HEK293 (cell line): ENCODE results near the gene SYTL3.

Experiments used
- CTCF ChIA-PET: fragments of 350-600 bp; formaldehyde crosslinking; extraction: SDS; loops from one replicate; lab custom pipeline; 2021; ENCODE audit warnings: antibody characterized with exemption; lab: Yijun Ruan, JAX
- POLR2A ChIA-PET: fragments of 300-600 bp; formaldehyde crosslinking; extraction: SDS; loops from one replicate; lab custom pipeline; 2020; ENCODE audit warnings: antibody characterized with exemption, inconsistent platforms; lab: Yijun Ruan, JAX
- H3K27ac ChIP-seq: fragments of 200-500 bp; sonication (Bioruptor generic); 2 replicates; pipeline ENCODE4 v1.5.1; 2014; ENCODE audit warnings: low read depth, low read length, control low read depth, inconsistent platforms; ENCODE audit errors: extremely low read depth
- H3K36me3 ChIP-seq, 2 experiments: fragments of 200-500 bp in 1 of 2; sonication (Bioruptor generic) in 1 of 2; 1 replicate in 1 of 2; 2 replicates in 1 of 2; pipeline ENCODE4 v1.5.1; 2014 to 2017; ENCODE audit warnings: inconsistent platforms in 2 of 2, low read length in 2 of 2; ENCODE audit not compliant: control insufficient read depth in 2 of 2, insufficient read depth in 1 of 2
- H3K4me1 ChIP-seq: fragments of 200-500 bp; sonication (Bioruptor generic); 2 replicates; pipeline ENCODE4 v1.5.1; 2014; ENCODE audit warnings: mild to moderate bottlenecking, low read length, inconsistent platforms; ENCODE audit not compliant: control insufficient read depth, insufficient read depth
- H3K4me3 ChIP-seq: 2 replicates; pipeline ENCODE4 v1.5.1; 2011; ENCODE audit warnings: low read depth, mild to moderate bottlenecking, control low read depth, low read length, moderate library complexity
- H3K9me3 ChIP-seq: fragments of 200-500 bp; sonication (Bioruptor generic); 2 replicates; pipeline ENCODE4 v1.5.1; 2014; ENCODE audit warnings: low read depth, low read length, inconsistent platforms; ENCODE audit not compliant: control insufficient read depth, insufficient read depth
- BCL11B ChIP-seq: fragments of 450-650 bp; formaldehyde crosslinking; IDR thresholded peaks from 2 replicates; pipeline ENCODE4 v1.5.1; 2016; ENCODE audit warnings: low read depth, missing biosample characterization, missing genetic modification characterization
- FEZF1 ChIP-seq: fragments of 450-650 bp; formaldehyde crosslinking; IDR thresholded peaks from 2 replicates; pipeline ENCODE4 v1.5.1; 2016; ENCODE audit warnings: missing biosample characterization, missing genetic modification characterization
- GLIS1 ChIP-seq: fragments of 450-650 bp; formaldehyde crosslinking; IDR thresholded peaks from 2 replicates; pipeline ENCODE4 v1.5.1; 2016; ENCODE audit warnings: missing biosample characterization, missing genetic modification characterization
- IKZF3 ChIP-seq: fragments of 450-650 bp; IDR thresholded peaks from 2 replicates; pipeline ENCODE4 v1.5.0; 2018; ENCODE audit warnings: missing biosample characterization, mild to moderate bottlenecking, missing genetic modification characterization, moderate library complexity
- KLF9 ChIP-seq: fragments of 450-650 bp; formaldehyde crosslinking; IDR thresholded peaks from 2 replicates; pipeline ENCODE4 v1.5.1; 2016; ENCODE audit warnings: missing biosample characterization, missing genetic modification characterization, low read depth
- SCRT2 ChIP-seq: fragments of 450-650 bp; formaldehyde crosslinking; IDR thresholded peaks from 2 replicates; pipeline ENCODE4 v1.5.1; 2016; ENCODE audit warnings: missing biosample characterization, missing genetic modification characterization
- TCF7L2 ChIP-seq: IDR thresholded peaks from 2 replicates; pipeline ENCODE4 v1.6.1; 2011; ENCODE audit warnings: low read depth, mild to moderate bottlenecking, inconsistent platforms, low read length, moderate library complexity, borderline replicate concordance
- TRIM28 ChIP-seq: IDR thresholded peaks from 2 replicates; pipeline ENCODE4 v1.6.1; 2011; ENCODE audit warnings: low read length, control low read depth, borderline replicate concordance
- YY1 ChIP-seq: fragments of 450-650 bp; formaldehyde crosslinking; IDR thresholded peaks from 2 replicates; pipeline ENCODE4 v1.5.1; 2018; ENCODE audit warnings: missing biosample characterization, missing genetic modification characterization
- ZNF16 ChIP-seq: fragments of 450-650 bp; formaldehyde crosslinking; IDR thresholded peaks from 2 replicates; pipeline ENCODE4 v1.5.1; 2016; ENCODE audit warnings: low read depth, missing biosample characterization, missing genetic modification characterization
- ZNF324 ChIP-seq: fragments of 450-650 bp; formaldehyde crosslinking; IDR thresholded peaks from 2 replicates; pipeline ENCODE4 v1.5.1; 2016; ENCODE audit warnings: missing biosample characterization, missing genetic modification characterization
- ZNF350 ChIP-seq: fragments of 450-650 bp; formaldehyde crosslinking; IDR thresholded peaks from 2 replicates; pipeline ENCODE4 v1.5.0; 2017; ENCODE audit warnings: missing biosample characterization, mild to moderate bottlenecking, missing genetic modification characterization
- ZNF426 ChIP-seq: fragments of 450-650 bp; formaldehyde crosslinking; IDR thresholded peaks from 2 replicates; pipeline ENCODE4 v1.5.1; 2017; ENCODE audit warnings: missing biosample characterization, missing genetic modification characterization, mild to moderate bottlenecking, inconsistent platforms, moderate library complexity
- ZNF600 ChIP-seq: fragments of 450-650 bp; formaldehyde crosslinking; IDR thresholded peaks from 2 replicates; pipeline ENCODE4 v1.5.1; 2016; ENCODE audit warnings: missing biosample characterization, missing genetic modification characterization
- ZNF777 ChIP-seq: fragments of 450-650 bp; formaldehyde crosslinking; IDR thresholded peaks from 2 replicates; pipeline ENCODE4 v1.5.1; 2017; ENCODE audit warnings: missing biosample characterization, missing genetic modification characterization, borderline replicate concordance
- ZSCAN23 ChIP-seq: fragments of 450-650 bp; formaldehyde crosslinking; IDR thresholded peaks from 2 replicates; pipeline ENCODE4 v1.5.1; 2016; ENCODE audit warnings: missing biosample characterization, missing genetic modification characterization
- TF ChIP-seq, protein P1 (sequence below): IDR thresholded peaks from 2 replicates; pipeline ENCODE4 v1.6.1; 2011; ENCODE audit warnings: mild to moderate bottlenecking, low read depth, low read length, borderline replicate concordance
- TF ChIP-seq, protein P2 (sequence below): fragments of 450-650 bp; formaldehyde crosslinking; IDR thresholded peaks from 2 replicates; pipeline ENCODE4 v1.5.1; 2016; ENCODE audit warnings: missing biosample characterization, missing genetic modification characterization
- TF ChIP-seq, protein P3 (sequence below): fragments of 450-650 bp; formaldehyde crosslinking; IDR thresholded peaks from 2 replicates; pipeline ENCODE4 v1.5.1; 2016; ENCODE audit warnings: missing biosample characterization, missing genetic modification characterization
- TF ChIP-seq, protein P4 (sequence below): fragments of 450-650 bp; formaldehyde crosslinking; IDR thresholded peaks from 2 replicates; pipeline ENCODE4 v1.5.1; 2016; ENCODE audit warnings: missing biosample characterization, missing genetic modification characterization

SYTL3 gene

DNA sequence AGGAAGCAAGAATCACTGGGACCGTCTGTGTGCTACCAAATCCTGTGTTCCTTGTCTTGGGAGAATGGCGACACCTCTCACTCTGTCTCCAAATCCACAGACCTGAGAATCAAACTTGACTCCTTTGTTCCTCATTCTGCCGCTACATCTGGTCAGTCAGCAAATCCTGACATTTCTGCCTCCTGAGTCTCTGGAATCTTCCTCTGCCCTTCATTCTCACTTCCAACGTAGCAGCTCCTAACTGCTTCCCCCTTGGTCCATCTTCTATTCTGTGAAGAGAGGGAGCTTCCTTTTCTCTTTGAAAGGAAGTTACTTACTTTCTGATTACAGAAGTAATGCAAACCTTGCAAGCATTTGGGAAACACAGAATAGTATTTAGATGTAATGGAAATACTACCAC, 37.7 kb downstream of the SYTL3 start:
- TF ChIP-seq ZNF426 (tag by site-specific recombination) (no peak), ZNF16 (tag by site-specific recombination) (no peak), GLIS1 (tag by site-specific recombination) (no peak), SCRT2 (tag by site-specific recombination) (no peak), ZNF324 (no peak), ZNF777 (tag by site-specific recombination) (no peak), TCF7L2 (no peak)
- TF ChIP-seq, protein P1, sequence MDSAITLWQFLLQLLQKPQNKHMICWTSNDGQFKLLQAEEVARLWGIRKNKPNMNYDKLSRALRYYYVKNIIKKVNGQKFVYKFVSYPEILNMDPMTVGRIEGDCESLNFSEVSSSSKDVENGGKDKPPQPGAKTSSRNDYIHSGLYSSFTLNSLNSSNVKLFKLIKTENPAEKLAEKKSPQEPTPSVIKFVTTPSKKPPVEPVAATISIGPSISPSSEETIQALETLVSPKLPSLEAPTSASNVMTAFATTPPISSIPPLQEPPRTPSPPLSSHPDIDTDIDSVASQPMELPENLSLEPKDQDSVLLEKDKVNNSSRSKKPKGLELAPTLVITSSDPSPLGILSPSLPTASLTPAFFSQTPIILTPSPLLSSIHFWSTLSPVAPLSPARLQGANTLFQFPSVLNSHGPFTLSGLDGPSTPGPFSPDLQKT: no peak
- TF ChIP-seq, protein P2, sequence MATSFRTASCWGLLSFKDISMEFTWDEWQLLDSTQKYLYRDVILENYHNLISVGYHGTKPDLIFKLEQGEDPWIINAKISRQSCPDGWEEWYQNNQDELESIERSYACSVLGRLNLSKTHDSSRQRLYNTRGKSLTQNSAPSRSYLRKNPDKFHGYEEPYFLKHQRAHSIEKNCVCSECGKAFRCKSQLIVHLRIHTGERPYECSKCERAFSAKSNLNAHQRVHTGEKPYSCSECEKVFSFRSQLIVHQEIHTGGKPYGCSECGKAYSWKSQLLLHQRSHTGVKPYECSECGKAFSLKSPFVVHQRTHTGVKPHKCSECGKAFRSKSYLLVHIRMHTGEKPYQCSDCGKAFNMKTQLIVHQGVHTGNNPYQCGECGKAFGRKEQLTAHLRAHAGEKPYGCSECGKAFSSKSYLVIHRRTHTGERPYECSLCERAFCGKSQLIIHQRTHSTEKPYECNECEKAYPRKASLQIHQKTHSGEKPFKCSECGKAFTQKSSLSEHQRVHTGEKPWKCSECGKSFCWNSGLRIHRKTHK (tag by site-specific recombination): no peak
- TF ChIP-seq, all 188 proteins: peak for 0
- H3K27ac ChIP-seq: no peak overlapping the region
- no peaks in the 10 kb centered on the region for H3K4me1 ChIP-seq
- POLR2A ChIA-PET: no interaction called here
- CTCF ChIA-PET: interaction anchor here (1.0 to 3.3 kb wide), 4 partner anchors 15 to 474 kb away, joined by 5 to 11 read pairs (median 8); no protein-coding TSS in a partner anchor
- H3K4me3 ChIP-seq: no peak overlapping the region
- no peaks in the 10 kb centered on the region for H3K36me3 ChIP-seq
- H3K9me3 ChIP-seq: no peaks in the 10 kb centered on the region

DNA sequence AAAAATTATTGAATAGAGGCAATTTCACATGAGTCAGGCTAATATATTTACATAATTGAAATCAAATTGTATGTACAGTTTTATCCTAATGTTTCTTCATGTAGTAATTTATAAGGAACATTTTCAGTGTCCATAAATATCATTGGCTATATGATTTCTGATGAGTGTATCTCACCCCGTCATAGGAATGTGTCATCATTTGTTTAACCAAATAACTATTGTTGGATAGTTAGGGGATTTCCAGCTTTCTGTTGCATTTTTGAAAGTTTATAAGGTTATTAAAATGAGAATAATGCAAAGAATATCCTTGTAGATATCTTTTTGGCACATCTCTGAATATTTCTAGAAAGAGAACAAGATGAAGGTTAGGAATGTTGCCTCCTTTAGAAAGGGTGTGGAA, 39.0 kb downstream of the SYTL3 start:
- POLR2A ChIA-PET: no interaction called here
- H3K9me3 ChIP-seq: no peaks in the 10 kb centered on the region
- no peaks in the 10 kb centered on the region for H3K4me1 ChIP-seq
- TF ChIP-seq BCL11B (tag by site-specific recombination) (no peak), TRIM28 (no peak), YY1 (tag by site-specific recombination) (no peak), ZNF350 (0 out of 2 replicates have a peak, but pooled peaks have one; percentile 28), IKZF3 (tag by site-specific recombination) (no peak)
- TF ChIP-seq, protein P3, sequence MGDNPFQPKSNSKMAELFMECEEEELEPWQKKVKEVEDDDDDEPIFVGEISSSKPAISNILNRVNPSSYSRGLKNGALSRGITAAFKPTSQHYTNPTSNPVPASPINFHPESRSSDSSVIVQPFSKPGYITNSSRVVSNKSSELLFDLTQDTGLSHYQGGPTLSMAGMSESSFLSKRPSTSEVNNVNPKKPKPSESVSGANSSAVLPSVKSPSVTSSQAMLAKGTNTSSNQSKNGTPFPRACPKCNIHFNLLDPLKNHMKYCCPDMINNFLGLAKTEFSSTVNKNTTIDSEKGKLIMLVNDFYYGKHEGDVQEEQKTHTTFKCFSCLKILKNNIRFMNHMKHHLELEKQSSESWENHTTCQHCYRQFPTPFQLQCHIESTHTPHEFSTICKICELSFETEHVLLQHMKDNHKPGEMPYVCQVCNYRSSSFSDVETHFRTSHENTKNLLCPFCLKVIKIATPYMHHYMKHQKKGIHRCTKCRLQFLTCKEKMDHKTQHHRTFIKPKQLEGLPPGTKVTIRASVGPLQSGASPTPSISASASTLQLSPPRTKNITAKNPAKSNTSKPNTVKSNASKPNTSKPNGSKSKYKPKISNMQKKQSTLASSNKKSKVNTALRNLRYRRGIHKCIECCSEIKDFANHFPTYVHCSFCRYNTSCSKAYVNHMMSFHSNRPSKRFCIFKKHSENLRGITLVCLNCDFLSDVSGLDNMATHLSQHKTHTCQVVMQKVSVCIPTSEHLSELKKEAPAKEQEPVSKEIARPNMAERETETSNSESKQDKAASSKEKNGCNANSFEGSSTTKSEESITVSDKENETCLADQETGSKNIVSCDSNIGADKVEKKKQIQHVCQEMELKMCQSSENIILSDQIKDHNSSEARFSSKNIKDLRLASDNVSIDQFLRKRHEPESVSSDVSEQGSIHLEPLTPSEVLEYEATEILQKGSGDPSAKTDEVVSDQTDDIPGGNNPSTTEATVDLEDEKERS (tag by site-specific recombination): no peak
- no peaks in the 10 kb centered on the region for H3K36me3 ChIP-seq
- H3K27ac ChIP-seq: no peak overlapping the region
- H3K4me3 ChIP-seq: no peak overlapping the region
- CTCF ChIA-PET: interaction anchor here (0.7 to 3.3 kb wide), 5 partner anchors 15 to 540 kb away, joined by 3 to 11 read pairs (median 7); no protein-coding TSS in a partner anchor

DNA sequence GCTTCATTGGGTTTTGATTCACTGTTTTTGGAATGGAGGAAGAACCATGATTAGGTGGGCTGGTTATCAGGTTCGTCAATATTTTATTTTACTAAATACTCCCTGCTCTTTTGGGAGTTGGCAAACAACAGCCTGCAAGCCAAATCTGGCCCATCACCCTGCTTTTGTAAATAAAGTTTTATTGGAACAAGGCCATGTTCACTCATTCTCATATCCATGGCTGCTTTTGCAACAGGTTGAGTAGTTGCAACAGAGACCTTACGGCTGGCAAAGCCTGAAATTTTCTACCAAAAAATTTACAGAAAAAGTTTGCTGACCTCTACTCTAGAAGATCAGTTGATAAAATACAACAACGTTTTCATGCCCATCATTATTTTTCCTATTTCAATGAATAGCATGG, 45.1 kb downstream of the SYTL3 start:
- H3K36me3 ChIP-seq: no peaks in the 10 kb centered on the region; a peak in 1 of 3 replicates
- TF ChIP-seq SCRT2 (tag by site-specific recombination): peak; percentile 53; the same call in 1 of the 2 replicates
- no peak for TF ChIP-seq KLF9 (tag by site-specific recombination)
- no peak for TF ChIP-seq ZNF600 (tag by site-specific recombination)
- TF ChIP-seq ZSCAN23: no peak
- TF ChIP-seq, protein P4, sequence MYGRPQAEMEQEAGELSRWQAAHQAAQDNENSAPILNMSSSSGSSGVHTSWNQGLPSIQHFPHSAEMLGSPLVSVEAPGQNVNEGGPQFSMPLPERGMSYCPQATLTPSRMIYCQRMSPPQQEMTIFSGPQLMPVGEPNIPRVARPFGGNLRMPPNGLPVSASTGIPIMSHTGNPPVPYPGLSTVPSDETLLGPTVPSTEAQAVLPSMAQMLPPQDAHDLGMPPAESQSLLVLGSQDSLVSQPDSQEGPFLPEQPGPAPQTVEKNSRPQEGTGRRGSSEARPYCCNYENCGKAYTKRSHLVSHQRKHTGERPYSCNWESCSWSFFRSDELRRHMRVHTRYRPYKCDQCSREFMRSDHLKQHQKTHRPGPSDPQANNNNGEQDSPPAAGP (tag by site-specific recombination): no peak
- TF ChIP-seq FEZF1: no peak
- H3K9me3 ChIP-seq: no peaks in the 10 kb centered on the region
- H3K4me1 ChIP-seq: no peaks in the 10 kb centered on the region
- POLR2A ChIA-PET: no interaction called here
- H3K27ac ChIP-seq: no peak overlapping the region
- H3K4me3 ChIP-seq: no peak overlapping the region
- CTCF ChIA-PET: interaction anchor here (0.8 to 1.6 kb wide), 3 partner anchors 9 to 480 kb away, joined by 3 to 4 read pairs (median 3); no protein-coding TSS in a partner anchor
